ENCODE data around the gene WTAP.
"Not testable (repeated sequence)": the region's sequence is repeated elsewhere in the genome, so short reads cannot be mapped to it uniquely, and the experiment has no call there.

WTAP gene

GRCh38 chr6:159729598-159730331 lies 2.5 kb downstream of the WTAP start:
- DNase-seq (ENCODE audit: low spot score): no peak

GRCh38 chr6:159730332-159730676 lies 3.0 kb downstream of the WTAP start:
- no peak for DNase-seq (ENCODE audit: low spot score)

GRCh38 chr6:159732550-159732949 lies 5.2 kb downstream of the WTAP start:
- DNase-seq (ENCODE audit: low spot score): not testable (repeated sequence)

GRCh38 chr6:159733395-159733794 lies 6.1 kb downstream of the WTAP start:
- DNase-seq (ENCODE audit: low spot score): not testable (repeated sequence)

- DNase-seq (ENCODE audit: low spot score): no peak
Observed at GRCh38 chr6:159736908-159737307, 9.6 kb downstream of the WTAP start.

GRCh38 chr6:159739341-159739740 lies 12.0 kb downstream of the WTAP start:
- no peak for DNase-seq (ENCODE audit: low spot score)

GRCh38 chr6:159742165-159742564 lies 14.9 kb downstream of the WTAP start:
- DNase-seq (ENCODE audit: low spot score): no peak

- no peak for DNase-seq (ENCODE audit: low spot score)
Observed at GRCh38 chr6:159745081-159745480, 17.8 kb downstream of the WTAP start.

GRCh38 chr6:159746759-159747158 lies 19.5 kb downstream of the WTAP start:
- no peak for DNase-seq (ENCODE audit: low spot score)

- not testable (repeated sequence) for DNase-seq (ENCODE audit: low spot score)
Observed at GRCh38 chr6:159748127-159748526, 20.8 kb downstream of the WTAP start.

- DNase-seq (ENCODE audit: low spot score): no peak
Observed at GRCh38 chr6:159751448-159751847, 24.1 kb downstream of the WTAP start.

GRCh38 chr6:159753081-159753872 lies 26.0 kb downstream of the WTAP start:
- DNase-seq (ENCODE audit: low spot score): no peak

- no peak for DNase-seq (ENCODE audit: low spot score)
Observed at GRCh38 chr6:159754401-159754800, 27.1 kb downstream of the WTAP start.

- DNase-seq (ENCODE audit: low spot score): peak; percentile 12
Observed at GRCh38 chr6:159754959-159755914, 27.9 kb downstream of the WTAP start.

- DNase-seq (ENCODE audit: low spot score): no peak
Observed at GRCh38 chr6:159756508-159756907, 29.2 kb downstream of the WTAP start.

GRCh38 chr6:159758031-159759001 lies 31.0 kb downstream of the WTAP start:
- no peak for DNase-seq (ENCODE audit: low spot score)

GRCh38 chr6:159759645-159760044 lies 32.3 kb downstream of the WTAP start:
- no peak for DNase-seq (ENCODE audit: low spot score)

- no peak for DNase-seq (ENCODE audit: low spot score)
Observed at GRCh38 chr6:159760602-159761057, 33.3 kb downstream of the WTAP start.

- DNase-seq (ENCODE audit: low spot score): peak; percentile 14
Observed at GRCh38 chr6:159761129-159761872, 34.0 kb downstream of the WTAP start.

Data from pons (tissue), 1 donor.